IPS-20b (cell line): ENCODE results near the gene MRI1.
"Not testable (repeated sequence)": the region's sequence is repeated elsewhere in the genome, so short reads cannot be mapped to it uniquely, and the experiment has no call there.

Experiments used
- H3K27ac ChIP-seq: one replicate; pipeline ENCODE4 v1.5.1; 2013; ENCODE audit warnings: low read length
- H3K27me3 ChIP-seq: 2 replicates; pipeline ENCODE4 v1.6.1; 2013; ENCODE audit warnings: mild to moderate bottlenecking, low read length, inconsistent platforms; ENCODE audit not compliant: insufficient read depth
- H3K36me3 ChIP-seq: 2 replicates; pipeline ENCODE4 v1.6.1; 2013; ENCODE audit warnings: low read depth, mild to moderate bottlenecking, inconsistent platforms, low read length, moderate library complexity; ENCODE audit not compliant: insufficient read depth
- H3K4me1 ChIP-seq: 2 replicates; pipeline ENCODE4 v1.6.1; 2013; ENCODE audit warnings: mild to moderate bottlenecking, control low read depth, inconsistent platforms, low read length, moderate library complexity; ENCODE audit not compliant: insufficient read depth
- H3K4me3 ChIP-seq: 2 replicates; pipeline ENCODE4 v1.5.1; 2013; ENCODE audit warnings: mild to moderate bottlenecking, low read length, inconsistent platforms
- H3K9ac ChIP-seq: 2 replicates; pipeline ENCODE4 v1.6.1; 2013; ENCODE audit warnings: low read depth, mild to moderate bottlenecking, inconsistent platforms, low read length, moderate library complexity
- H3K9me3 ChIP-seq: 2 replicates; pipeline ENCODE4 v1.6.1; 2013; ENCODE audit warnings: mild to moderate bottlenecking, low read depth, low read length, inconsistent platforms; ENCODE audit not compliant: insufficient read depth

The MRI1 gene

GRCh38 chr19:13738073-13738472 lies 26.2 kb upstream of the MRI1 start:
- Histone ChIP-seq H3K27ac (no peak overlapping the region), H3K9ac (no peak overlapping the region), H3K4me3 (no peak overlapping the region), H3K9me3 (no peaks in the 10 kb centered on the region), H3K4me1 (0 out of 2 replicates have a peak, but pooled peaks cover 4% of the 10 kb centered on the region), H3K27me3 (no peaks in the 10 kb centered on the region), H3K36me3 (no peaks in the 10 kb centered on the region)

- Histone ChIP-seq H3K36me3 (no peaks in the 10 kb centered on the region), H3K9me3 (no peaks in the 10 kb centered on the region), H3K4me3 (no peak overlapping the region), H3K4me1 (0 out of 2 replicates have a peak, but pooled peaks cover 8% of the 10 kb centered on the region), H3K9ac (no peak overlapping the region), H3K27ac (no peak overlapping the region), H3K27me3 (no peaks in the 10 kb centered on the region)
These were observed 22.4 kb upstream of the MRI1 start for GRCh38 chr19:13741893-13742292.

DNA sequence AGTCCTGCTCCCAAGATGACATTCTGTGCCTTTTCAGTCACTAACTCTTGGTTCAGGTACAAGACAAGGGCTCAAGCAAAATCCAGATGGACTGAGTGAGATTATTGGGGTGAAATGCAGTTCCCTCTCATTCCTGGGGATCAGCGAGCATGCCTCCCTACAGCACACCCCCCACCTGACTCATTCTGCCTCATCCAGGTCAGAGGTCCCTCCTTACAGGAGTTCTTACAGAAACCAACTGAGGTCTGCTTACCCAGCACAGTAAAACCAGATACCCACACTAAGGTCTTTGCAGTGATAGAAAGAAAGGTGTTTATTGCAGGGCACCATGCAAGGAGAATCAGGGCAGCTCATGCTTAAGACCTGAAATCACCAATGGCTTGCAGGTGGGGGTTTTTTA lies 21.6 kb upstream of the MRI1 start:
- no peak overlapping the region for H3K4me3 ChIP-seq
- no peak overlapping the region for H3K27ac ChIP-seq

DNA sequence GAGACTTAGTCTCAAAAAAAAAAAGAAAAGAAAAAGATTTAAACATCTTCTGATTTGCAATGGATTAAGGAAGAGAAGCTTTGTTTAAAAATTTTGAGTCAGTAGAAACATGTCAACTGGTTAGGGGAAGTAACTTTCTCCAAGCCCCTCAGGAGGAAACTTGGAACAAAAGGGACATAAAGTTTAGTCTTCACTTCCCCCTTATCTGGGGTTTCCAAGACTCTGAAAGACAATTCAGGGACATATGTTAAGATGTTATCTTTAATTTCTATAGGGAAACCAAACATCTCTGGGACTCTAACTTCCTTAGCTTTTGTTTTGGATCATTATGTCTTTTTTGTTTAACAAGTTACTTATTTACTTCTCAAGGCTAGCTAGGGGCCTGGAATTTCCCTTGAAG lies 20.1 kb upstream of the MRI1 start:
- Histone ChIP-seq H3K4me3 (no peak overlapping the region), H3K36me3 (no peaks in the 10 kb centered on the region), H3K9ac (no peak overlapping the region), H3K27ac (no peak overlapping the region), H3K9me3 (no peaks in the 10 kb centered on the region), H3K27me3 (no peaks in the 10 kb centered on the region), H3K4me1 (0 out of 2 replicates have a peak, but pooled peaks cover 8% of the 10 kb centered on the region)

More for the DNA sequence above, 21.6 kb upstream of the MRI1 start:
- Histone ChIP-seq H3K36me3 (no peaks in the 10 kb centered on the region), H3K9me3 (no peaks in the 10 kb centered on the region), H3K4me1 (0 out of 2 replicates have a peak, but pooled peaks cover 8% of the 10 kb centered on the region), H3K27me3 (no peaks in the 10 kb centered on the region), H3K9ac (no peak overlapping the region)

DNA sequence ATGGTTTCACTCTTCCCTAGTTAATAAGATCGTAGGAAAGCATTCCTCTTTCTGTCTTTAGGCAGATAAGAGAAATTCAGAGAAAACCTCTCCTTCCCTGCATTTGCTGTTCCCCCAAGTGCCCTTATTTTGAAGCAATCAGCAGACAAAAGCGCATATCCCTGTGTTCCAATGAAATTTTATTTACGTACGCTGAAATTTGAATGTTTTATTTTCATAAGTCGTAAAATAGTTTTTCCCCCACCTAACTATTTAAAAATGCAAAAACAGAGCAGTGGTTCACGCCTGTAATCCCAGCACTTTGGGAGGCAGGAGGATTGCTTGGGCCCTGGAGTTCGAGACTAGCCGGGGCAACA lies 17.2 kb upstream of the MRI1 start:
- Histone ChIP-seq H3K27ac (no peak overlapping the region), H3K9me3 (no peaks in the 10 kb centered on the region), H3K4me3 (peak overlapping the region; percentile 51; the same call in 1 of the 2 replicates), H3K36me3 (peaks cover 4% of the 10 kb centered on the region; the same call in 1 of the 2 replicates), H3K9ac (no peak overlapping the region), H3K4me1 (0 out of 2 replicates have a peak, but pooled peaks cover 8% of the 10 kb centered on the region), H3K27me3 (no peaks in the 10 kb centered on the region)

GRCh38 chr19:13748169-13748828 lies 16.0 kb upstream of the MRI1 start:
- Histone ChIP-seq H3K4me3 (peak overlapping the region; percentile 95), H3K9ac (peak overlapping the region; percentile 91), H3K36me3 (peaks cover 12% of the 10 kb centered on the region)

DNA sequence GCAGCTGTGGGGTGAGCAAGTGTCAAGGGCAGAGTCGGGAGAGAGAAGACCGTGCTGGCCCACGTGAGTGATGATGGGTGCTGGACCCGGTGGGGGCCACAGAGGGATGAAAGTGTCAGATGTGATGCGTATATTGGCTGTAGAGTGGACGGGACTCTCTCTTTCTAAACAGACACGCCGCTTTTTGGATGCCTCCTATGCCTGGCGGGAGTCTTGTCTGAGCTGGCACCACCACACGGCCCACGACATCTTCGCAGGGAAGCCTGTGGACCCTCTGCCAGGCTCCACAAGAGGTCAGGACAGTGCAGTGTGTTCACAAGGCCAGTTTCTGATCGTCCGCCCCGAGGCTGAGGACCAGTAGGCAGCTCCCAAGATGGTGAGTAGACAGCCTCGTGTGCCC lies 12.9 kb upstream of the MRI1 start:
- H3K36me3 ChIP-seq: peaks cover 28% of the 10 kb centered on the region
- H3K27me3 ChIP-seq: no peaks in the 10 kb centered on the region
- H3K9me3 ChIP-seq: no peaks in the 10 kb centered on the region
- H3K27ac ChIP-seq: no peak overlapping the region
- H3K4me1 ChIP-seq: no peaks in the 10 kb centered on the region
- no peak overlapping the region for H3K9ac ChIP-seq
- H3K4me3 ChIP-seq: no peak overlapping the region

More at GRCh38 chr19:13748169-13748828, 16.0 kb upstream of the MRI1 start:
- no peak overlapping the region for H3K27ac ChIP-seq
- H3K4me1 ChIP-seq: 0 out of 2 replicates have a peak, but pooled peaks cover 4% of the 10 kb centered on the region
- no peaks in the 10 kb centered on the region for H3K27me3 ChIP-seq
- no peaks in the 10 kb centered on the region for H3K9me3 ChIP-seq

DNA sequence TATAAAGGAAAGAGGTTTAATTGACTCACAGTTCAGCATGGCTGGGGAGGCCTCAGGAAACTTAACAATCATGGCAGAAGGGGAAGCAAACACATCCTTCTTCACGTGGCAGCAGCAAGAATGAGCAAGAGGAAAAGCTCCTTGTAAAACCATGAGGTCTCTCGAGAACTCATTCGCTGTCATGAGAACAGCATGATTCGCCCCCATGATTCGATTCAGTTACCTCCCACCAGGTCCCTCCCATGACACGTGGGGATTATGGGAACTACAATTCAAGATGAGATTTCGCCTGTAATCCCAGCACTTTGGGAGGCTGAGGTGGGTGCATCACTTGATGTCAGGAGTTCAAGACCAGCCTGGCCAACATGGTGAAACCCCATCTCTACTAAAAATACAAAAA lies 10.7 kb upstream of the MRI1 start:
- not testable (repeated sequence) for H3K27me3 ChIP-seq, H3K9me3 ChIP-seq, H3K4me1 ChIP-seq, H3K9ac ChIP-seq, H3K4me3 ChIP-seq, H3K27ac ChIP-seq
- peaks cover 48% of the 10 kb centered on the region for H3K36me3 ChIP-seq

- H3K27ac ChIP-seq: no peak overlapping the region
- H3K9ac ChIP-seq: no peak overlapping the region
- H3K4me3 ChIP-seq: no peak overlapping the region
- H3K9me3 ChIP-seq: no peaks in the 10 kb centered on the region
- no peaks in the 10 kb centered on the region for H3K27me3 ChIP-seq
- peaks cover 65% of the 10 kb centered on the region for H3K36me3 ChIP-seq
- no peaks in the 10 kb centered on the region for H3K4me1 ChIP-seq
These were observed 8.1 kb upstream of the MRI1 start for GRCh38 chr19:13756210-13756609.

- H3K9ac ChIP-seq: no peak overlapping the region
- no peak overlapping the region for H3K27ac ChIP-seq
- peaks cover 64% of the 10 kb centered on the region for H3K36me3 ChIP-seq
- no peaks in the 10 kb centered on the region for H3K4me1 ChIP-seq
- H3K9me3 ChIP-seq: no peaks in the 10 kb centered on the region
- H3K27me3 ChIP-seq: no peaks in the 10 kb centered on the region
- H3K4me3 ChIP-seq: no peak overlapping the region
These were observed 6.2 kb upstream of the MRI1 start for GRCh38 chr19:13757805-13758772.

GRCh38 chr19:13758795-13759194 lies 5.5 kb upstream of the MRI1 start:
- H3K9ac ChIP-seq: no peak overlapping the region
- H3K27ac ChIP-seq: no peak overlapping the region
- H3K36me3 ChIP-seq: peaks cover 63% of the 10 kb centered on the region

More at GRCh38 chr19:13758795-13759194, 5.5 kb upstream of the MRI1 start:
- H3K4me3 ChIP-seq: no peak overlapping the region
- no peaks in the 10 kb centered on the region for H3K9me3 ChIP-seq
- H3K4me1 ChIP-seq: no peaks in the 10 kb centered on the region
- H3K27me3 ChIP-seq: no peaks in the 10 kb centered on the region
